Prostate gland (tissue), 2 donors: ENCODE results near the gene SLC37A1.

Experiments used
- POLR2AphosphoS5 ChIP-seq: sonication (generic); formaldehyde crosslinking; IDR thresholded peaks from one replicate; pipeline ENCODE4 v1.6.1; 2017; ENCODE audit warnings: antibody characterized with exemption
- TF ChIP-seq, protein P1 (sequence below), 4 experiments: fragments of 200-600 bp in 2 of 4; fragments of 450-650 bp in 2 of 4; sonication (generic) in 2 of 4; IDR thresholded peaks; 1 replicate in 3 of 4; 2 replicates in 1 of 4; pipeline ENCODE4 v1.5.1; 2016 to 2019; ENCODE audit warnings: antibody characterized with exemption in 4 of 4, mild to moderate bottlenecking in 2 of 4, moderate library complexity in 2 of 4

DNA sequence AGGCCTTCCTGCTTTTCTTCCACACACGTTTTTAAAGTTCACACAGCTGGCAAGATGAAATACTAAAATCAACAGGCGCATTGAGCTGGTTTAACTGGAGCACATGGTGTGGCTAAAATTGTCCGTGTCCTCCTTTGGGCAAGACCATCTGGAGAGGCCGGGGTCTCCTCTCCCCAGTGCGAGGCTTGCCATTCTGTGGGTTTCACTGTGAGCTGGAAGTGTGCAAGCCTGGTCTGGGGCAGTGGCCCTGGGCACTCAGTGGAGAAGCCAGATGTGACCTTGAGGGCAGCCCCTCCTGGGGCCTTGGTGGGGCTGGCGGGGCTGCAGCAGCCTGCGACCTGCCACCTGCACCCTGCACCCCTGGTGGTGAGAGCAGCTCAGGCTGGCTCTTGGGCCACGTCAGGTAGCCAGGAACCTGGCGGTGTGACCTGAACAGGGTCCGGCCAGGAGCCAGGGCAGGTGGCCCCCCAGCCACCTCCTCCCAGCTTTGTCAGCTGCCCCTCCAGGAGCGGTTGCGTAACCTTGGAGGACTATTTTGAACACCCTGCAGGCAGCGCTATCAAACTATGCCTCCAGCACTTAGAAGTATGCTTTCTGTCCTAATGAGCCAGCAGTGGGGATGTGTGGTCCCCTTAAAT is 52.4 kb downstream of the SLC37A1 start:
- TF ChIP-seq, protein P1, sequence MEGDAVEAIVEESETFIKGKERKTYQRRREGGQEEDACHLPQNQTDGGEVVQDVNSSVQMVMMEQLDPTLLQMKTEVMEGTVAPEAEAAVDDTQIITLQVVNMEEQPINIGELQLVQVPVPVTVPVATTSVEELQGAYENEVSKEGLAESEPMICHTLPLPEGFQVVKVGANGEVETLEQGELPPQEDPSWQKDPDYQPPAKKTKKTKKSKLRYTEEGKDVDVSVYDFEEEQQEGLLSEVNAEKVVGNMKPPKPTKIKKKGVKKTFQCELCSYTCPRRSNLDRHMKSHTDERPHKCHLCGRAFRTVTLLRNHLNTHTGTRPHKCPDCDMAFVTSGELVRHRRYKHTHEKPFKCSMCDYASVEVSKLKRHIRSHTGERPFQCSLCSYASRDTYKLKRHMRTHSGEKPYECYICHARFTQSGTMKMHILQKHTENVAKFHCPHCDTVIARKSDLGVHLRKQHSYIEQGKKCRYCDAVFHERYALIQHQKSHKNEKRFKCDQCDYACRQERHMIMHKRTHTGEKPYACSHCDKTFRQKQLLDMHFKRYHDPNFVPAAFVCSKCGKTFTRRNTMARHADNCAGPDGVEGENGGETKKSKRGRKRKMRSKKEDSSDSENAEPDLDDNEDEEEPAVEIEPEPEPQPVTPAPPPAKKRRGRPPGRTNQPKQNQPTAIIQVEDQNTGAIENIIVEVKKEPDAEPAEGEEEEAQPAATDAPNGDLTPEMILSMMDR (IDR thresholded peaks at IDR 0.05) = no peak
- no peak for TF ChIP-seq POLR2AphosphoS5
